ENCODE data around the gene LDLRAP1.

The LDLRAP1 gene

DNA sequence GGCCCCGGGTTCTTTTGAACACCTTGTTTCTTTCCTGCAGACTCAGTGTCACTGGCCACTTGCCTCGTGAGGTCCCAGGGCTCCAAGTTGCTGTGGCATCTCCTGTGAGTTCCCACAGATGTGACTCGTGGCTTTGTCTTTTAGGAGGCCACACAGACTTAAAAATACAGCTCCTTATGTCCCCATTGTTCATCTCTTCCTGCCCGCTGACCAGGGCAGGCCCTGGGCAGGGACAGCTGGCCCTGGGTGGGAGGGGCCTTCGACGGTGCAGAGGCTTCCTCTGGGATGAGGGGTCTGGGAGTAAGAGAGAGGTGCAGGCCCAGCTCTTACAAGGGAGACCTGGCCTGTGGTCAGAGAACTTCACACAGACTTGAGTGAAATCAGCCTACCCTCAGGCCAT lies 15.6 kb downstream of the LDLRAP1 start:
- TF ChIP-seq POLR2AphosphoS5 (IDR thresholded peaks at IDR 0.05; ENCODE audit: low read depth, low read length) (no peak), POLR2A (IDR thresholded peaks at IDR 0.05; ENCODE audit: low read depth, low read length) (no peak), TAF1 (IDR thresholded peaks at IDR 0.05; ENCODE audit: borderline replicate concordance, low read depth, low read length) (no peak)
- no peak for FAIRE-seq
- no peak for DNase-seq (ENCODE audit: insufficient read length)

DNA sequence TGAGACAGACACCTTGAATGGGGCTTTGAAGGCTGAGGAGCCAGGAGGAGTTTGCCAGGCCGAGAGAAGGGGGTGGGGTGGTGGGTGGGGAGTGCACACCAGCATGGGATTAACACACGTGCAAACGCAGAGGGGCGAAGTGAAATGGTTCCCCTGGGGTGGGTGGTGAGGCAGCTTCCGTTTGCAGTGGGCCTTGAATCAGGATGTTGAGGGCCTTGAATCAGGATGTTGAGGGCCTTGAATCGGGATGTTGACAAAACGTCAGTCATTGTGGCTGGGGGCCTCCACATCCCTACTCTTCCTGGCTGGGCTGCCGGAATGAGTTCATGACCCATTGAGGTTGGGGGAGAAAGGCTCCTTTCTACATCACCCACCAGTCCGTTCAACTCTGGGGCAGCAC lies 16.6 kb downstream of the LDLRAP1 start:
- no peak for DNase-seq (ENCODE audit: insufficient read length)
- TF ChIP-seq POLR2A (IDR thresholded peaks at IDR 0.05; ENCODE audit: low read depth, low read length) (no peak), TAF1 (IDR thresholded peaks at IDR 0.05; ENCODE audit: borderline replicate concordance, low read depth, low read length) (no peak), POLR2AphosphoS5 (IDR thresholded peaks at IDR 0.05; ENCODE audit: low read depth, low read length) (no peak)
- no peak for FAIRE-seq

DNA sequence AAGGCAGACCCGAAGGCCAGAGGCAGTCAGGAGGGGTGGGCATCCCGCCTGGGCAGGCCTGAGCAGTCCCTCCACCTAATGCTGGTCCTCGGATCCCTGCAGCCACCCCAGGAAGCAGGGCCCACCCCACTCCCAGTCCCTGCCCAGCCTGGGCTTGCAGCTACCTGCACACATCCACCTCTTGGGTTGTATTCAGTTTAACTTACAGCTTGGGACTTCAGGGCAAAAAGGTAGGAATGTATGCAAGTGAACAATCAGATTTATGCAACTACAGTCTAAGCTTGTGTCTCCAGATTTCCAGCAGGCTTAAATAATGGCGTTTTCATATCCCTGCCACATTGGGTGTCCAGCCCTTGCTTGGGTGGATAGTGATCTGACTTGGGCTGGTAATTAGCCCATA lies 17.4 kb downstream of the LDLRAP1 start:
- TF ChIP-seq POLR2A (IDR thresholded peaks at IDR 0.05; ENCODE audit: low read depth, low read length) (no peak), POLR2AphosphoS5 (IDR thresholded peaks at IDR 0.05; ENCODE audit: low read depth, low read length) (no peak), TAF1 (IDR thresholded peaks at IDR 0.05; ENCODE audit: borderline replicate concordance, low read depth, low read length) (no peak)
- DNase-seq (ENCODE audit: insufficient read length) = no peak
- FAIRE-seq = no peak

DNA sequence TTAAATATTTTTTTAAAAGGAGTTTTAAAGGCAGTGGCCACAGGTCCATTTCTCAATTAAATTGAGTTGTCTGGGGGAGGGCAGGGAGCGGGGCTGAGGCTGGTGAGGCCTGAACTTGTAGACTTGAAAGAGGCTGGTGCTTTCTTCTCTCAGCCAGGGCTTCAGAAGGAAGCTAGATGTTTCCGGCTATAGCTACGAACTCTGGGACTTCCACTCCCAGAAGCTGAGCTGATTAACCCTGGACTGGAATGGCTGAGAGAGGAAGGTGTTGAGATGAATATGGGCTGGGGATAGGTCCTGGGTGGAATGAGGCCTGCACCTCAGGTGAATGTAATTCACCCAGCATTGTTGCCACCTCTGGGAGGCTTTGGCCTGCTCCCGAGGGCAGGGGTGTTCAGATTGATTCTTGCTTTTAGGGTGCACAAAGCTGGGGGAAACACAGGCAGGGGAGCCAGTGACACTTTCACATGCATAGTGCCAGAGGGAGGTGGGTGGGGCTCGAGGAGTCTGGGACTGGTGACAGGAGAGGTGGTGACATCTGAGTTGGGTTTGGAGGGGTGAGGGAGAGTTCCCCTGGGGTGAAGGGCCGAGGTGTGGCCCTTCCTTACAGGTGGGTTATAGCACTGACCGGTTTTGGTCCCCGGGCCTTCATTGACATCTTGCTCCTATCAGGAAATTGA lies 18.2 kb downstream of the LDLRAP1 start:
- FAIRE-seq (no peak), DNase-seq (ENCODE audit: insufficient read length) (no peak)
- no peak for TF ChIP-seq TAF1 (IDR thresholded peaks at IDR 0.05; ENCODE audit: borderline replicate concordance, low read depth, low read length)
- TF ChIP-seq POLR2AphosphoS5 (IDR thresholded peaks at IDR 0.05; ENCODE audit: low read depth, low read length) = no peak
- no peak for TF ChIP-seq POLR2A (IDR thresholded peaks at IDR 0.05; ENCODE audit: low read depth, low read length)

DNA sequence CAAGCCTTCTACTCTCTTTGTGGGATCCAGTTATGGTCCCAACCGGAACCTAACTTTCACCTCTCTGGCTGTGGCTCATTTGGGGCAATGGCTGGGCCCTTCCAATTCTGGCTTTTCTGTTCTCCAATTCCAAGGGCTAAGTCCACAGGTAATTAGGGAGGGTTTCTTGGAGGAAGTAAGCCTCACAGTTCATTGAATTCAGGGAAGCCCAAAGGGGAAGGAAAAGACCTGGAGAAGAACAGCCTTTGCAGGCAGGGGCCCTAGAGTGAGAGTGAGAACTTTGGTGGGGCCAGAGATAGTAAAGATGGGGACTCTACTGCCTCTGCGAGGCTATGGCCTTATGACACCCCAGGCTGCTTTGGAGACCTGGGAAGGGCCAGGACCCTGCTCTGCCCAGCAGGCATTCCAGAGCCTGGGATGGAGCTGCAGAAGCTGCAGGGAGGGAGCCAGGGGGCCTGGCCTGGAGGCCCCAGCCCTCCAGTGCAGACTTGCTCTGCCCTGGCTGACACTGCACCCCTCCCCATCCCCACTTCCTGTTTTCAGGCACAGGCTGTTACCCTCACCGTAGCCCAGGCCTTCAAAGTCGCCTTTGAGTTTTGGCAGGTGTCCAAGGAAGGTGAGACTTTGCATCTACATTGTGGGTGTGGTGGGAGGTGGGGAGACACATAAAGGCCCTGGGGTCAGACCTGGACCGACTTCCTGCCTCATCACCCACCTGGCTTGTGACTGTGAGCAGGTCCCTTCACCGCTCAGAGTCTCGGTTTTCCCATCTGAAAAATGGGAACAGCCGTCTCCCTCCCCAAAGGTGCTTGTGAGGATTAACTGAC lies 18.9 kb downstream of the LDLRAP1 start:
- TF ChIP-seq POLR2AphosphoS5 (IDR thresholded peaks at IDR 0.05; ENCODE audit: low read depth, low read length) = no peak
- DNase-seq (ENCODE audit: insufficient read length) (peak; percentile 90), FAIRE-seq (peak; percentile 73)

DNA sequence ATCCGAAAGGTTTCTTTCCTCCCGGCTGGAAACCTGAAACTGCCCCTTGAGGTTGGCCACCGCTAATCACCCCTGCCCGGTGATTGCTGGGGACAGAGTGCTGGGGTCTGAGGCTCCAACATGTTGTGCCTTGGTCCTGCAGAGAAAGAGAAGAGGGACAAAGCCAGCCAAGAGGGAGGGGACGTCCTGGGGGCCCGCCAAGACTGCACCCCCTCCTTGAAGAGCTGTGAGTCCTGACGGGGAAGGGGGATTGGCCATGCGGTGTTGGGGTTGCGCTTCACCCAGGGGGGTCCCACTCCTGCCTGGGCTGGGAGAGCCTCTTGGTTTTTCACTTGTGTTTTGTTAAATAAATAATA lies 19.5 kb downstream of the LDLRAP1 start:
- FAIRE-seq (no peak), DNase-seq (ENCODE audit: insufficient read length) (no peak)
- TF ChIP-seq POLR2A (IDR thresholded peaks at IDR 0.05; ENCODE audit: low read depth, low read length) (no peak), TAF1 (IDR thresholded peaks at IDR 0.05; ENCODE audit: borderline replicate concordance, low read depth, low read length) (no peak), POLR2AphosphoS5 (IDR thresholded peaks at IDR 0.05; ENCODE audit: low read depth, low read length) (no peak)

DNA sequence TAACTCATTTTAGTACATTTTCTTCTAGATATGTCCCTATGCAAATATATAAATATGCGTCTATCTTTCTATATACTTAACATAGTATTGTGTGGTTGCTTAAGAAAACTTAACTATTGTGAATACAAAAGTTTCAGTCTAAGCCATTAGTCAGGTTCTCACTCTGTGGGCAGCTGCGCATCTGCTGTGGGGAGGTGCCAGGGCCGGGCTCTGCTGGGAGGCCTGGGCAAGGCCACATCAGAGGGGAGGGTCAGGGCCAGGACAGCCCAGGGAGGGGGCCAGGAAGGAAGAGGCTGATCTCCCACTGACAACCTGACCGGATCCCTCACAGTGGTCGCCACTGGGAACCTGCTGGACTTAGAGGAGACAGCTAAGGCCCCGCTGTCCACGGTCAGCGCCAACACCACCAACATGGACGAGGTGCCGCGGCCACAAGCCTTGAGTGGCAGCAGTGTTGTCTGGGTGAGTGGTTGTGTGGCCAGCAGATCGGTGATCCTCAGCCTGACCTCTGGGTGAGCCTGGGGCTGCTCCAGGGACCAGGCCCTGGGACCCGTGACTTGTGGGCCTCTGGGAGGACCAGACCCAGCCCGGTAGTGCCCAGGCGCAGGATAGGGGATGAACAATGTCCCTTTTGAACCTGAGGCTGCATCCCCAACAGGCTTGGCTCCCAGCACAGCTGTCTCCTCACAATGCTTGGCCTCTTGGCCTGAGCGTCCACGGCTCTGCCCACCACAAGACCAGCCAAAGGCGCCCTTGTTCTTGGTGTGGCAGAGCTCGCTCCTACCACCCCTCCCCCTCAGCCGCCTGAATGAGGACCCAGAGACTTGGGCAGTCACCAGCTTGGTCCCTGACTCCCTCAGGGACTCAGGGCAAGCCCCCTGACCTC lies 20.2 kb downstream of the LDLRAP1 start:
- FAIRE-seq = no peak
- no peak for DNase-seq (ENCODE audit: insufficient read length)
- no peak for TF ChIP-seq TAF1 (IDR thresholded peaks at IDR 0.05; ENCODE audit: borderline replicate concordance, low read depth, low read length)
- no peak for TF ChIP-seq POLR2A (IDR thresholded peaks at IDR 0.05; ENCODE audit: low read depth, low read length)
- no peak for TF ChIP-seq POLR2AphosphoS5 (IDR thresholded peaks at IDR 0.05; ENCODE audit: low read depth, low read length)

DNA sequence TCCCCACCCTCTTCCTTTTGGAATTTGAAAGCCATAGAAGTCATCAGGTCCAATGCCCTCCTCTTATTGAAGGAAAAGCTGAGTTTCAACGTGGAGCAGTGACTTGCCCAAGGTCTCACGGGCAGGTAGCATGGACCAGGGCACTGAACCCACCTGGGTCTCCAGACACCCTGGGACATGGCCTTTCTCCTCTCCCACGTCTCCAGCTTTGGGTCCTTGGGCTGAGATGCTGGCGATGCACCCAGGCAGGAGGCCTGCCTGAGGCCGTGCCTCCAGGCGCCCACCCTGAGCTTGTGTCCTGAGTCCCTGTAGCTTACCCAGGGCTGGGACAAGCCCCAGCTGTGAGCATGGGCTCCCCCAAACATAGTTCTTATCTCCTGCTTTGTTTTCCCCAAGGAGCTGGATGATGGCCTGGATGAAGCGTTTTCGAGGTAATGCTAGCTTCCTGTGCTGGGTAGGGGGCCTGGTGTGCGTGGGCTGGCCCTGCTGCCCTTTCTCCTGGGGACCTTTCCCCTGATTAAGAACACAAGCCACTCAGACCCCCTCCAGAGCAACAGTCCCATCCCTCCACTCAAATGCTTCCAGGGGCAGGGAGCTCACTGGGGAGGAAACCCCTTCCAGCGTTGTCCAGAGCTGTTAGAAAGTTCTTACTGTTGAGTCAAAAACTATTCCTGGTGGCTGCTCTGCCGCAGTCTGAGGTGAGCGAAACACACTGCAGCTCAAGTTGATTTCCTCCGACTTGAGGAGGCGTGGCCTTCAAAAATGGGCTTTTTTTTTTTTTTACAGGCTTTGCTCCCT lies 21.6 kb downstream of the LDLRAP1 start:
- no peak for TF ChIP-seq POLR2AphosphoS5 (IDR thresholded peaks at IDR 0.05; ENCODE audit: low read depth, low read length)
- no peak for TF ChIP-seq POLR2A (IDR thresholded peaks at IDR 0.05; ENCODE audit: low read depth, low read length)
- no peak for TF ChIP-seq TAF1 (IDR thresholded peaks at IDR 0.05; ENCODE audit: borderline replicate concordance, low read depth, low read length)
- DNase-seq (ENCODE audit: insufficient read length) (no peak), FAIRE-seq (no peak)

DNA sequence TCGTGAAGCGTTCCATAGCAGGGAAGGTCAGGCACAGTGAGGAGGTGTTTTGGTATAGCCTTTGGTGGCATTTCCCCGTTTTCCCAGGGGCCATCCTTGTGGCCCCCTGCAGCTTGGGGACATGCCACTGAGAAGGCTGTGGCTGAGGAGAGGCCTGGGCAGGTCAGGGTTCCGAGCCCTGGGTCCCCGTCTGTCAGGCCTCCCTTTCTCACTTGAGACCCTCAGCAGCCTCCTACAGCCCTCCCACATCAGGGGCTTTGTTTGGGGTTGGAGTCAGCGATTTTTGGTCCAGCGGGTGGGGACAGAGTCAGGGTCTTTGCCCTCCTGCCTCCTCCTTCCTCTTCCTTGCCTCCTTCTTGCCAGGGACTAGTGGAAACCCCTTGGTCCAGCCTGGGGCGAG lies 22.2 kb downstream of the LDLRAP1 start:
- no peak for TF ChIP-seq POLR2AphosphoS5 (IDR thresholded peaks at IDR 0.05; ENCODE audit: low read depth, low read length)
- TF ChIP-seq POLR2A (IDR thresholded peaks at IDR 0.05; ENCODE audit: low read depth, low read length) = no peak
- TF ChIP-seq TAF1 (IDR thresholded peaks at IDR 0.05; ENCODE audit: borderline replicate concordance, low read depth, low read length) = no peak
- DNase-seq (ENCODE audit: insufficient read length) = no peak
- FAIRE-seq = no peak

DNA sequence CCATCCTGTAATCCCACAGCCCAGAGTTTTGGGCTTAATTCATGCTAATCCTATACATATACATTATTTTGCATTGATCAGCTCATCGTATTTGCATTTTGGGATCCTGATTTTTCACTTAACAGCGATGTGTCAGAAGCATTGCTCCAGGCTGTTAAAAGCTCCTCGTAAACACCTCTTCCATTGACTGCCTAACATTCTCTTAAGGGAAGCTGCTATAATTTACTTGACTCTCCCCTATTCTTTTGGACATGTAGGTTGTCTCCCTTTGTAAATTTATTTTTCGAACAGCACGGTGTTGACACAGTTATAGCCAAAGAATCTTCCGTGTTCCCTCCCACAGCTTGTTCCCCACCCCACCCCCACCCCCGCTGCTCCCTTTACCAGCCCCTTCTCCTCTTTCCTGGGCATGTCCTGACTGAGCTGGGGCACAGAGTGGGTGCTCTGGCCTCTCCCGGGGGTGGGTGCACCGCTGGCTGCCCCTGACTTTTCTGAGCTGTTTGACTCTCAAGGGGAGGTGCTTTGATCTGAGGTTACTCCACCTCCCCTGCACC lies 22.8 kb downstream of the LDLRAP1 start:
- DNase-seq (ENCODE audit: insufficient read length) = no peak
- no peak for FAIRE-seq
- TF ChIP-seq TAF1 (IDR thresholded peaks at IDR 0.05; ENCODE audit: borderline replicate concordance, low read depth, low read length) = no peak
- no peak for TF ChIP-seq POLR2AphosphoS5 (IDR thresholded peaks at IDR 0.05; ENCODE audit: low read depth, low read length)
- TF ChIP-seq POLR2A (IDR thresholded peaks at IDR 0.05; ENCODE audit: low read depth, low read length) = no peak

Data from GM12892 (cell line).